WERI-Rb-1 (cell line): ENCODE data around the gene IARS2.

Experiments used
- DNase-seq: peaks from one replicate; pipeline ENCODE4 v3.0.0-alpha.2; 2020
- H3K27ac ChIP-seq: fragments of 250-450 bp; sonication (Bioruptor Pico); 2 replicates; pipeline ENCODE4 v1.5.1; 2020; ENCODE audit warnings: mild to moderate bottlenecking, moderate library complexity
- H3K27me3 ChIP-seq: fragments of 250-450 bp; sonication (Bioruptor Pico); 2 replicates; pipeline ENCODE4 v1.5.1; 2021; ENCODE audit warnings: mild to moderate bottlenecking, low read depth, moderate library complexity; ENCODE audit not compliant: insufficient read depth, severe bottlenecking
- H3K36me3 ChIP-seq: fragments of 250-450 bp; sonication (Bioruptor Pico); 2 replicates; pipeline ENCODE4 v1.5.1; 2020; ENCODE audit warnings: mild to moderate bottlenecking, moderate library complexity
- H3K4me3 ChIP-seq: 2 replicates; pipeline ENCODE4 v1.5.1; 2011; ENCODE audit warnings: low read depth, mild to moderate bottlenecking, control low read depth, low read length
- H3K9me3 ChIP-seq: fragments of 250-450 bp; sonication (Bioruptor Pico); 2 replicates; pipeline ENCODE4 v1.5.1; 2021; ENCODE audit warnings: mild to moderate bottlenecking, moderate library complexity; ENCODE audit not compliant: severe bottlenecking
- TF ChIP-seq, protein P1 (sequence below): IDR thresholded peaks from 2 replicates; pipeline ENCODE4 v1.5.1; 2011; ENCODE audit warnings: low read depth, mild to moderate bottlenecking, control low read depth, inconsistent platforms, low read length

The IARS2 gene

DNA sequence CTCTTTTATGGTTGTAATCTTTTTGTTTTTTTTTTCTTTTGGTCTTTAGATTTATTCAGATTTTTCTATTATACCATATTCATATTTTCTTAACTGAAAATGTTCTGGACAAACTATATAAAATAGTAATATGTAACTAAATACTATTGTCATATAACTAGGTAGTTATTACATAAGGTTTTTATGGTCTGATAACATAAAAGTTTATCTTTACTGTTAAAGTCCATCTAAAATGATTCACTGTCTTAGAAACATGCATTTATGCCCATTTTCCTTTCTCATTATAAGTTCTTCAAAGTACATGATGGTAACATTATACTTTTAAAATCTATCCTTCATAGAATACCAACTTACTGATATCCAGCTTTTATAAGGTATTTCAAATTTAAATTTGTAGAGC, 29.1 kb downstream of the IARS2 start:
- Histone ChIP-seq H3K9me3 (no peaks in the 10 kb centered on the region), H3K36me3 (peaks cover 17% of the 10 kb centered on the region), H3K27ac (no peak overlapping the region), H3K27me3 (no peaks in the 10 kb centered on the region), H3K4me3 (no peak overlapping the region)
- TF ChIP-seq, protein P1, sequence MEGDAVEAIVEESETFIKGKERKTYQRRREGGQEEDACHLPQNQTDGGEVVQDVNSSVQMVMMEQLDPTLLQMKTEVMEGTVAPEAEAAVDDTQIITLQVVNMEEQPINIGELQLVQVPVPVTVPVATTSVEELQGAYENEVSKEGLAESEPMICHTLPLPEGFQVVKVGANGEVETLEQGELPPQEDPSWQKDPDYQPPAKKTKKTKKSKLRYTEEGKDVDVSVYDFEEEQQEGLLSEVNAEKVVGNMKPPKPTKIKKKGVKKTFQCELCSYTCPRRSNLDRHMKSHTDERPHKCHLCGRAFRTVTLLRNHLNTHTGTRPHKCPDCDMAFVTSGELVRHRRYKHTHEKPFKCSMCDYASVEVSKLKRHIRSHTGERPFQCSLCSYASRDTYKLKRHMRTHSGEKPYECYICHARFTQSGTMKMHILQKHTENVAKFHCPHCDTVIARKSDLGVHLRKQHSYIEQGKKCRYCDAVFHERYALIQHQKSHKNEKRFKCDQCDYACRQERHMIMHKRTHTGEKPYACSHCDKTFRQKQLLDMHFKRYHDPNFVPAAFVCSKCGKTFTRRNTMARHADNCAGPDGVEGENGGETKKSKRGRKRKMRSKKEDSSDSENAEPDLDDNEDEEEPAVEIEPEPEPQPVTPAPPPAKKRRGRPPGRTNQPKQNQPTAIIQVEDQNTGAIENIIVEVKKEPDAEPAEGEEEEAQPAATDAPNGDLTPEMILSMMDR: no peak
- no peak for DNase-seq

DNA sequence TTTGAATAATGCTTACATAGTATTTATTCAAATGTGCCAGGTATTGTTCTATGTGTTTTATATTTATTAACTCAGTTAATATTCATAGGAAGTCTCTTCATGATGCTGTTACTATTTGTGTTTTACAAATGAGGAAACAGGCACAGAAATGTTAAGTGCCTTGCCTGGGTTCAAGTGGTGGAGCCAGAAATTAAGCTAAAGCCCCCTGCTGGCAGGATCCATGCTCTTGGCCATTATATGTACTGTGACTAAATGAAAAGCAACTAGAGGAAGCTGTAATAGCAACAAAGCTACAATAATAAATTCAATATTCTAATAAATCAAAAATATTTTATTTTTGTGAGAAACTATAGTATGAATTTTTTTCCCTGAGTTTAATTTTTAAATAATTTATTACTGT, 30.0 kb downstream of the IARS2 start:
- Histone ChIP-seq H3K4me3 (no peak overlapping the region), H3K9me3 (no peaks in the 10 kb centered on the region), H3K27ac (no peak overlapping the region), H3K27me3 (no peaks in the 10 kb centered on the region), H3K36me3 (peaks cover 15% of the 10 kb centered on the region)
- DNase-seq: peak; percentile 53
- TF ChIP-seq, protein P1: peak; percentile 57

DNA sequence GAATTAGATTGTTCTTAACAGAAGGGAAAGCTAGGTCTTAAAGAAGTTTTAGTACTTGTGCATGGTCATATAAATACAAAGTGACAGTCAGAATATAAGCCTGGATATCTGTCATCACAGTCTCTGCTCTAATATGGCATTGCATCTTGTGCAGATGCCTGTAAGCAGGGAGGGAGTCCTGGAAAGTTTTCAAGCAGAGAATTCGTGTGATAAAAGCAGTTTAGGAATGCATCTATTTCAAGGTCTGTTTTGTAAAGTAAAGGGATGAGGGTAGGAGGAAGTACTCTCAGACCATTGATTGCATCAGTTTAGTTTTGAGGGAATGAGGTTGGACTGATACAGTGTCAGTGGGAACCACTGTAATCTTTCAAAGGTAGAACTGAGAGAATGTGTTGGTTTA, 30.6 kb downstream of the IARS2 start:
- Histone ChIP-seq H3K4me3 (no peak overlapping the region), H3K27ac (no peak overlapping the region), H3K9me3 (no peaks in the 10 kb centered on the region), H3K27me3 (no peaks in the 10 kb centered on the region), H3K36me3 (peaks cover 18% of the 10 kb centered on the region)
- TF ChIP-seq, protein P1: no peak
- no peak for DNase-seq

DNA sequence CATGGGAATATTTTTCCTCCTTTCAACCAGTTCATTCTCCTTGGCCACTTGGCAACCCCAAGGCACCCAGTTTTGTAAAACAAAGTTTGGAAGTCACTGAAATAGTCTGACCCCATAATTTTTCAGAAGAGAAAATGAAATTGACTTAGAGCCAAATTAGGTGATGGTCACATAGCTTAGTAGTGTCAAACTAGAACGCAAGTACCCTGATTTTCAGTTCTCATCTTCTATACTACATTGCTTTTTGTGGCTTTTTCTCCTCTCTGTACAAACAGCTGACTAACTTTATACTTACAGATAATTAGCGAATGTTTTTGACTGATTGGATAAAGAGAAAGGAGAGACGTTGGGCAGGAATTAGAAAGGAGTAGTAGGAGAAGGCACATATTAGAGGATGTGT, 33.1 kb downstream of the IARS2 start:
- H3K36me3 ChIP-seq: peaks cover 25% of the 10 kb centered on the region
- DNase-seq: no peak
- H3K9me3 ChIP-seq: no peaks in the 10 kb centered on the region
- H3K27ac ChIP-seq: no peak overlapping the region
- H3K27me3 ChIP-seq: no peaks in the 10 kb centered on the region
- no peak overlapping the region for H3K4me3 ChIP-seq
- TF ChIP-seq, protein P1: no peak

DNA sequence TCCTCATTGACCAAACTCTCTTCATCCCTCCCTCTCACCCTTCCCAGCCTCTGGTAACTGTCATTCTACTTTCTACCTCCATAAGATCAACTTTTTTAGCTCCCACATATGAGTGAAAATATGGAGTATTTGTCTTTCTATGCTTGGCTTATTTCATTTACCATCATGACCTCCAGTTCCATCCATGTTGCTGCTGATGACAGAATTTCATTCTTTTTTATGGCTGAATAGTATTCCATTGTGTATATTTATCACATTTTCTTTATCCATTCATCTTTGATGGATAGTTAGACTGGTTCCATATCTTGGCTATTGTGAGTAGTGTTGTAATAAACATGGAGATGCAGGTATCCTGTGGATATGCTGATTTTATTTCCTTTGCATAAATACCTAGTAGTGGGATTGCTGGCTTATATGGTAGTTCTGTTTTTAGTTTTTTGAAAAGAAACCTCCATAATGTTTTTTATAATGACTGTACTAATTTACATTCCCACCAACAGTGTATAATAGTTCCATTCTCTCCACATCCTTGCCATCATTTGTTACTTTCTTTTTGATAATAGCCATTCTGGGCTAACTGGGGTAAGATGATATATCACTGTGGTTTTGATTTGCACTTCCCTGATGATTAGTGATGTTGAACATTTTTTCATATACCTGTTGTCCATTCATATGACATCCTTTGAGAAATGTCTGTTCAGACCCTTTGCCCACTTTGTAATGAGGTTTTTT, 35.7 kb downstream of the IARS2 start:
- TF ChIP-seq, protein P1: no peak
- Histone ChIP-seq H3K36me3 (peaks cover 33% of the 10 kb centered on the region), H3K27me3 (no peaks in the 10 kb centered on the region), H3K27ac (no peak overlapping the region), H3K9me3 (no peaks in the 10 kb centered on the region), H3K4me3 (no peak overlapping the region)
- no peak for DNase-seq

DNA sequence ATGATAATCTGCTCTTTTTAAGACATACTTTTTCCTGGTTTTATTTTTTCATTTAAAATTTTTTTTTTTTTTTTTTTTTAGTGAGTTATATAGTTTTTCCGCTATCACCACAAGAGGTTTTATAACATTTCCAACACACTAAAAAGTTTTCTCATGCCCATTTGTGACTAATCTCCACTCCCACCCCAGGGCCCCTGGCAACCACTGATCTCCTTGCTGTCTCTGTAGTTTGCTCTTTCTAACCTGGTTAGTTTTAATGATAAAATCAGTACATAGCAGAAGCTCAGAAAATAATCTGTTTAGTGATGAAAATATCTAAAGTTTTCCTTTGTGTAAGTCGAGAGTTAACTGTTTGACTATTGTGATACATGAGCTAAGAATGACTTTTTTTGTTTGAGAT, 41.8 kb downstream of the IARS2 start:
- Histone ChIP-seq H3K4me3 (no peak overlapping the region), H3K36me3 (peaks cover 53% of the 10 kb centered on the region), H3K27me3 (no peaks in the 10 kb centered on the region), H3K27ac (no peak overlapping the region), H3K9me3 (no peaks in the 10 kb centered on the region)
- TF ChIP-seq, protein P1: no peak
- DNase-seq: no peak
